AG04450 (cell line): ENCODE results near the gene TERB1. TPM values are rescaled to one million over a fixed set of nuclear protein-coding genes. Genes with fewer than 3 reads are reported as not detected.

Source experiments
- CTCF ChIA-PET: fragments of 300-600, 350-600 bp; formaldehyde crosslinking; extraction: SDS; loops from one replicate; lab custom pipeline; 2022; ENCODE audit warnings: antibody characterized with exemption, inconsistent platforms; lab: Charles Lee
- POLR2A ChIA-PET: fragments of 350-600 bp; formaldehyde crosslinking; extraction: SDS; loops from one replicate; lab custom pipeline; 2021; ENCODE audit warnings: antibody characterized with exemption, inconsistent platforms; lab: Yijun Ruan, JAX
- DNase-seq: peaks from one replicate; pipeline ENCODE4 v3.0.0-alpha.2; 2011; ENCODE audit warnings: low read depth, low spot score
- H3K27ac ChIP-seq: one replicate; pipeline ENCODE4 v1.5.1; 2012; ENCODE audit warnings: low read depth, low read length, control low read depth
- H3K27me3 ChIP-seq: one replicate; pipeline ENCODE4 v1.6.0; 2012; ENCODE audit warnings: low read length; ENCODE audit not compliant: control insufficient read depth, insufficient read depth
- H3K4me3 ChIP-seq: 2 replicates; pipeline ENCODE4 v1.5.1; 2011; ENCODE audit warnings: mild to moderate bottlenecking, low read depth, low read length, control low read depth
- H3K9me3 ChIP-seq: 2 replicates; pipeline ENCODE4 v1.5.1; 2012; ENCODE audit warnings: low read length; ENCODE audit not compliant: control insufficient read depth, insufficient read depth
- CTCF ChIP-seq: IDR thresholded peaks from 2 replicates; pipeline ENCODE4 v1.5.1; 2011; ENCODE audit warnings: low read depth, low read length, control low read depth, inconsistent platforms
- polyA plus RNA-seq: library from polyadenylated mRNA; depleted of rRNA; stranded (reverse); fragments of >200 nt; gene quantifications from 2 replicates; pipeline ENCODE4 v1.2.3, GENCODE V29; 2011

Gene TERB1
- polyA plus RNA-seq, 1 experiment = not detected

GRCh38 chr16:66746682-66747081 lies 54.7 kb downstream of the TERB1 start:
- CTCF ChIA-PET = interaction anchor here (1.0 kb wide), 1 partner anchor 84 kb away, joined by 3 read pairs; the partner anchor contains the start of gene NAE1
- H3K4me3 ChIP-seq = no peak overlapping the region
- DNase-seq = no peak
- POLR2A ChIA-PET = no interaction called here
- H3K27me3 ChIP-seq = no peaks in the 10 kb centered on the region
- no peaks in the 10 kb centered on the region for H3K9me3 ChIP-seq
- no peak for TF ChIP-seq CTCF
- no peak overlapping the region for H3K27ac ChIP-seq

GRCh38 chr16:66746048-66746447 lies 55.3 kb downstream of the TERB1 start:
- POLR2A ChIA-PET = no interaction called here
- no peaks in the 10 kb centered on the region for H3K9me3 ChIP-seq
- TF ChIP-seq CTCF = no peak
- DNase-seq = no peak
- H3K27me3 ChIP-seq = no peaks in the 10 kb centered on the region
- CTCF ChIA-PET = interaction anchor here (1.1 kb wide), 1 partner anchor 95 kb away, joined by 3 read pairs; no protein-coding TSS in a partner anchor
- no peak overlapping the region for H3K27ac ChIP-seq
- no peak overlapping the region for H3K4me3 ChIP-seq

GRCh38 chr16:66741950-66742808 lies 59.2 kb downstream of the TERB1 start:
- CTCF ChIA-PET = interaction anchor here (0.5 to 5.6 kb wide), 15 partner anchors 10 to 204 kb away, joined by 3 to 59 read pairs (median 6); partner anchors contain the start of genes DYNC1LI2 and NAE1
- H3K9me3 ChIP-seq = no peaks in the 10 kb centered on the region
- no peaks in the 10 kb centered on the region for H3K27me3 ChIP-seq
- DNase-seq = no peak
- H3K4me3 ChIP-seq = no peak overlapping the region
- POLR2A ChIA-PET = interaction anchor here (0.7 to 1.1 kb wide), 5 partner anchors 9 to 190 kb away, joined by 3 to 13 read pairs (median 10); partner anchors contain the start of genes CKLF and DYNC1LI2
- H3K27ac ChIP-seq = peak overlapping the region; percentile 73
- TF ChIP-seq CTCF = no peak

- Histone ChIP-seq H3K4me3 (no peak overlapping the region), H3K9me3 (no peaks in the 10 kb centered on the region), H3K27ac (no peak overlapping the region), H3K27me3 (no peaks in the 10 kb centered on the region)
- ChIA-PET CTCF (interaction anchor here (0.6 to 5.6 kb wide), 16 partner anchors 11 to 205 kb away, joined by 3 to 59 read pairs (median 6); partner anchors contain the start of gene DYNC1LI2), POLR2A (interaction anchor here (0.7 to 1.1 kb wide), 7 partner anchors 10 to 189 kb away, joined by 3 to 13 read pairs (median 6); partner anchors contain the start of genes CKLF, DYNC1LI2 and PDP2)
- TF ChIP-seq CTCF = no peak
- DNase-seq = peak; percentile 61
Measured at GRCh38 chr16:66741169-66741900, 60.0 kb downstream of the TERB1 start.
